ENCODE measurements around the gene PIM3.

The PIM3 gene

DNA sequence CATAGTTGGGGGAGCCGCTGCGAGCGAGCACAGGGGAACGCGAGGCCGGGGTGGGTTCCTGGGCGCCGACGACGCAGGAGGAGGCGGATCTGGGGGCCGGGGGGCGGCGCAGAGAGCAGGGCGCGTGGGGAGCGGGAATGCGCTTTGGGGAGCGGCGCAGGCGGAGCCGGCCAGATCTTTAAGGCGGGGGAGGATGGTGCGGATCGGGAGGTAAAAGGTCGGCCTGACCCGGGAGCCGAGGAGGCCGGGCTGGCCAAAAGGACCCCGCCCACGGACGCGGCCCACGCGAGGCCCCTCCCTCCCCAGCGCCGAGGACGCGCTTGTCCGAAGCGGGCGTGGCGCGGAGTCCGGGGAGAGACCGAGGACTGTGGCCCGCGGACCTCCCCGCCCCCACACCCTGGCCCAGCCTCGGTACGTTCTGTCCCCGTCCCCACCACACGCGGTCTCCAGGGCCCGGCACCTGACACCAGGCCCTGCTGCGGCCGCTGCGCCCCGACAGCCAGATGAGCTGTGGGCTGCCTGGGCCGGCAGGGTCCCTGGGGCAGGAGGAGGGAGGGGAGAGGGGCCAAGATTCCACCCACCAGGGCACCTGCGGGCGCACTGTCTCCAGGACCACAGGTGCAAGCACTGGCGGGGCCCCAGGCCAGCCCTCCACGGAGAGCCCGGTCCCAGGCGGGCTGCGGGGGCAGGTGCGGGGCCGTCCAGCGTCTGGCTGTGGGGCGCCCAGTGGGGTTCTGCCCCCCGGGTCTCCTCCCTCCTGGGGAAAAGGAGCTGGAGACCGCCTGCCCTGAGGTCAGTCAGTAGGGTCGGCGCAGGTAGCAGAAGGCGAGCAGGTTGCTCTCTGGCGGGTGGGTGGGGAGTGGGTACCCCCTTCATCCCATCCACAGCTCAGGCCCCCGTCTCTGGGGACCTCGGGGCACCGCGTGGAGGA lies 10.9 kb downstream of the PIM3 start:
- no peaks in the 10 kb centered on the region for H3K27me3 ChIP-seq (ENCODE audit: control insufficient read depth in 1 of 2, insufficient read depth in 1 of 2, low read length in 2 of 2)
- H3K23ac ChIP-seq (ENCODE audit: low read length in 2 of 2): peak overlapping the region in 1 of 2 experiments; percentile 79
- H3K4me2 ChIP-seq (ENCODE audit: low read length, poor library complexity, severe bottlenecking): peak overlapping the region; percentile 75
- peak overlapping the region; percentile 42 to 88 for H3K4ac ChIP-seq (ENCODE audit: low read depth in 1 of 2, low read length in 2 of 2)
- peak overlapping the region; percentile 56 to 79 for H3K4me3 ChIP-seq (ENCODE audit: insufficient read depth in 1 of 2, low read depth in 1 of 2, low read length in 2 of 2)
- no peak overlapping the region for H2AK5ac ChIP-seq (ENCODE audit: low read length, severe bottlenecking)
- H2AFZ ChIP-seq (ENCODE audit: low read depth, low read length): no peak overlapping the region
- H3K18ac ChIP-seq (ENCODE audit: low read depth in 1 of 2, low read length in 2 of 2): peak overlapping the region; percentile 81 to 96
- DNase-seq: no peak
- 3% methylated on average over 58 of the region's 81 CpGs for WGBS
- peak overlapping the region; percentile 71 to 89 for H2BK12ac ChIP-seq (ENCODE audit: low read length in 2 of 2)
- peaks cover 4% of the 10 kb centered on the region for H3K79me1 ChIP-seq (replicated peaks; ENCODE audit: low read length, poor library complexity, severe bottlenecking)
- H3K14ac ChIP-seq (ENCODE audit: low read length in 2 of 2): peak overlapping the region; percentile 63 to 87
- no peak overlapping the region for H3K27ac ChIP-seq (ENCODE audit: low read length, poor library complexity, severe bottlenecking)
- H3K36me3 ChIP-seq (ENCODE audit: control insufficient read depth in 1 of 2, insufficient read depth in 2 of 2, low read depth in 1 of 2, low read length in 2 of 2): peaks cover 0 to 14% of the 10 kb centered on the region in 2 experiments
- no peaks in the 10 kb centered on the region for H3K9me3 ChIP-seq (ENCODE audit: control insufficient read depth, low read length)
- peak overlapping the region; percentile 98 for H2BK120ac ChIP-seq (ENCODE audit: low read depth, low read length)
- H4K8ac ChIP-seq (ENCODE audit: low read length): peak overlapping the region; percentile 91
- H2BK5ac ChIP-seq (ENCODE audit: low read depth, low read length, poor library complexity, severe bottlenecking): no peak overlapping the region
- peak overlapping the region; percentile 99 for H2BK15ac ChIP-seq (ENCODE audit: low read depth, poor library complexity, severe bottlenecking)
- peak overlapping the region; percentile 96 for H4K91ac ChIP-seq (ENCODE audit: low read length)
- peak overlapping the region; percentile 83 for H3K9ac ChIP-seq (ENCODE audit: low read length)
- H3K4me1 ChIP-seq (ENCODE audit: control insufficient read depth, insufficient read depth, low read depth, low read length): peaks cover 42% of the 10 kb centered on the region

DNA sequence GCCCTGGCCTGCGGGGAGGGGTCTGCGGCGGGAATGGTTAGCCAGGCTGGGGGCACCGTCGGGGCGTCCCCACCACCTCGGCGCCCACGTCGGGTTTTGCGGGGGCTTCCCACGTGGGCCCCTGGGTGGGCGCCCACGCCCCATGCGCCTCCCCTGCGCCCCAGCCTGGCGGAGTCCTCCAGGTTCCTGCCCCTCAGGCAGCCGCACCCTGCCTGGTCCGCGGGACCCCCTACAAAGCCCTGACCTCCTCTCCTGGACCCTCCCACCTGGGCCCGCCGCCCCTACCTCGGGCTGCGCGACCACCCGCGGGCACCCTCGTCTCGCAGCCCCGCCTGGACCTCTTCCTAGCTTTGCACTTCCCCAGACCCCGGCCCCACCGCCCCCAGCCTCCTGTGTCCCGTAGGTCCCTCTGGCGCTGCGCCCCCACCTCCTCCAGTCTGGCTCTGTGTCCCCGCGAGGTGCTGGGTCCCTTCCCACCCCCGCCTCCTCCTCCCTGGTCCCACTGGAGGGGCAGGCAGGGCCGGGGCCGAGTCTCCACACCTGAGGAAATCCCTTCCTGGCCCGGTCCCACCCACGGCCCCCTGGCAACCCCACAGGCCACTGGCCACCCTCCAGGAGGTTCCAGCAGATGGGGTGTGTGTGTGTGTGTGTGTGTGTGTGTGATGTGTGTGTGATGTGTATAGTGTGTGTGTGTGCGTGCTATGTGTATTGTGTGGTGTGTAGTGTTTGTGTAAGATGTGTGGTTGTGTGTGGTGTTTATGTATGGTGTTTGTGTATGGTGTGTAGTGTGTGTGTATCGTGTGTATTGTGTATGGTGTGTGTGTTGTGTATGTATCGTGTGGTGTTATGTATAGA lies 11.8 kb downstream of the PIM3 start:
- Histone ChIP-seq H2AK5ac (ENCODE audit: low read length, severe bottlenecking) (no peak overlapping the region), H4K8ac (ENCODE audit: low read length) (peak overlapping the region; percentile 91), H2BK120ac (ENCODE audit: low read depth, low read length) (peak overlapping the region; percentile 98), H2AFZ (ENCODE audit: low read depth, low read length) (no peak overlapping the region), H3K4ac (ENCODE audit: low read depth in 1 of 2, low read length in 2 of 2) (peak overlapping the region; percentile 42 to 51), H3K4me2 (ENCODE audit: low read length, poor library complexity, severe bottlenecking) (no peak overlapping the region), H2BK12ac (ENCODE audit: low read length in 2 of 2) (peak overlapping the region; percentile 33 to 89), H3K36me3 (ENCODE audit: control insufficient read depth in 1 of 2, insufficient read depth in 2 of 2, low read depth in 1 of 2, low read length in 2 of 2) (peaks cover 0 to 10% of the 10 kb centered on the region in 2 experiments), H3K9ac (ENCODE audit: low read length) (peak overlapping the region; percentile 83), H3K23ac (ENCODE audit: low read length in 2 of 2) (no peak overlapping the region), H3K27me3 (ENCODE audit: control insufficient read depth in 1 of 2, insufficient read depth in 1 of 2, low read length in 2 of 2) (no peaks in the 10 kb centered on the region), H3K4me3 (ENCODE audit: insufficient read depth in 1 of 2, low read depth in 1 of 2, low read length in 2 of 2) (peak overlapping the region in 1 of 2 experiments; percentile 79), H2BK15ac (ENCODE audit: low read depth, poor library complexity, severe bottlenecking) (peak overlapping the region; percentile 85), H3K18ac (ENCODE audit: low read depth in 1 of 2, low read length in 2 of 2) (peak overlapping the region in 1 of 2 experiments; percentile 81), H3K27ac (ENCODE audit: low read length, poor library complexity, severe bottlenecking) (no peak overlapping the region), H3K4me1 (ENCODE audit: control insufficient read depth, insufficient read depth, low read depth, low read length) (peaks cover 33% of the 10 kb centered on the region), H3K9me3 (ENCODE audit: control insufficient read depth, low read length) (no peaks in the 10 kb centered on the region), H3K14ac (ENCODE audit: low read length in 2 of 2) (no peak overlapping the region), H3K79me1 (replicated peaks; ENCODE audit: low read length, poor library complexity, severe bottlenecking) (no peaks in the 10 kb centered on the region), H2BK5ac (ENCODE audit: low read depth, low read length, poor library complexity, severe bottlenecking) (no peak overlapping the region), H4K91ac (ENCODE audit: low read length) (peak overlapping the region; percentile 96)
- no peak for DNase-seq
- 49% methylated on average over 38 of the region's 45 CpGs for WGBS

DNA sequence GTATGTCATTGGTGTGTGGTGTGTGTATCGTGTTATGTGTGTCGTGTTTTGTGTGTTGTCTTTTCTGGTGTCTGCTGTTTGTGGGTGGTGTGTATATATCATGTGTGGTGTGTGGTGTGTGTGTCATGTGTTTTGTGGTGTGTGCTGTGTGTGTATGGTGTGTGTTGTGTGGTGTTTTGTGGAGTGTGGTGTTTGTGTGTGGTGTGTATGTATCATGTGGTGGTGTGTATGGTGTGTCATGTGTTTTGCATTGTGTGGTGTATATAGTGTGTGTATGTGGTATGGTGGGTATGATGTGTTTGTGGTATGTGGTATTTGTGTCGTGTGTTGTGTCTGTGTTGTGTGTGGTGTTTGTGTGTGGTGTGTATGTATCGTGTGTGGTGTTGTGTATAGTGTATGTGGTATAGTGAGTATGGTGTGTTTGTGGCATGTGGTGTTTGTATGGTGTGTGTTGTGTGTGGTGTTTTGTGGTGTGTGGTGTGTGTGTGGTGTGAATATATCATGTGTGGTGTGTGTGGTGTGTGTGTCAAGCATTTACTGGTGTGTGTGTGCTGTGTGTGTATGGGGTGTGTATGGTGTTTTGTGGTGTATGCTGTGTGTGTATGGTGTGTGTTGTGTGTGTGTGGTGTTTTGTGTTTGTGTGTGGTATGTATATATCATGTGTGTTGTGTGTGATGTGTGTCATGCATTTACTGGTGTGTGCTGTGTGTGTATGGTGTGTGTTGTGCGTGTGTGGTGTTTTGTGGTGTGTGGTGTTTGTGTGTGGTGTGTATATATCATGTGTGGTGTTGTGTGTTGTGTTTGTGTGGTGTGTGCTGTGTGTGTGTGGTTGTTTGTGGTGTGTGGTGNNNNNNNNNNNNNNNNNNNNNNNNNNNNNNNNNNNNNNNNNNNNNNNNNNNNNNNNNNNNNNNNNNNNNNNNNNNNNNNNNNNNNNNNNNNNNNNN lies 12.7 kb downstream of the PIM3 start:
- H3K27ac ChIP-seq (ENCODE audit: low read length, poor library complexity, severe bottlenecking): no peak overlapping the region
- no peak overlapping the region for H3K4me2 ChIP-seq (ENCODE audit: low read length, poor library complexity, severe bottlenecking)
- no peak overlapping the region for H2AFZ ChIP-seq (ENCODE audit: low read depth, low read length)
- peak overlapping the region in 1 of 2 experiments; percentile 73 for H3K14ac ChIP-seq (ENCODE audit: low read length in 2 of 2)
- no peak overlapping the region for H4K8ac ChIP-seq (ENCODE audit: low read length)
- H3K4me3 ChIP-seq (ENCODE audit: insufficient read depth in 1 of 2, low read depth in 1 of 2, low read length in 2 of 2): no peak overlapping the region
- no peak overlapping the region for H2AK5ac ChIP-seq (ENCODE audit: low read length, severe bottlenecking)
- peak overlapping the region; percentile 14 for H4K91ac ChIP-seq (ENCODE audit: low read length)
- H3K9ac ChIP-seq (ENCODE audit: low read length): no peak overlapping the region
- H3K9me3 ChIP-seq (ENCODE audit: control insufficient read depth, low read length): no peaks in the 10 kb centered on the region
- 90% methylated on average over 5 of the region's 5 CpGs for WGBS
- peak; percentile 46 for DNase-seq
- H3K18ac ChIP-seq (ENCODE audit: low read depth in 1 of 2, low read length in 2 of 2): peak overlapping the region in 1 of 2 experiments; percentile 79
- no peaks in the 10 kb centered on the region for H3K79me1 ChIP-seq (replicated peaks; ENCODE audit: low read length, poor library complexity, severe bottlenecking)
- no peaks in the 10 kb centered on the region for H3K27me3 ChIP-seq (ENCODE audit: control insufficient read depth in 1 of 2, insufficient read depth in 1 of 2, low read length in 2 of 2)
- peak overlapping the region in 1 of 2 experiments; percentile 82 for H2BK12ac ChIP-seq (ENCODE audit: low read length in 2 of 2)
- H2BK5ac ChIP-seq (ENCODE audit: low read depth, low read length, poor library complexity, severe bottlenecking): no peak overlapping the region
- peaks cover 0 to 3% of the 10 kb centered on the region in 2 experiments for H3K36me3 ChIP-seq (ENCODE audit: control insufficient read depth in 1 of 2, insufficient read depth in 2 of 2, low read depth in 1 of 2, low read length in 2 of 2)
- no peak overlapping the region for H2BK120ac ChIP-seq (ENCODE audit: low read depth, low read length)
- no peak overlapping the region for H2BK15ac ChIP-seq (ENCODE audit: low read depth, poor library complexity, severe bottlenecking)
- H3K4me1 ChIP-seq (ENCODE audit: control insufficient read depth, insufficient read depth, low read depth, low read length): peaks cover 28% of the 10 kb centered on the region
- H3K23ac ChIP-seq (ENCODE audit: low read length in 2 of 2): peak overlapping the region in 1 of 2 experiments; percentile 66
- peak overlapping the region in 1 of 2 experiments; percentile 57 for H3K4ac ChIP-seq (ENCODE audit: low read depth in 1 of 2, low read length in 2 of 2)

Data from mesenchymal stem cell (in vitro differentiated cells and primary cell).